Esophagus muscularis mucosa (tissue), 4 donors: Measurements from ENCODE around the gene FOXF1. TPM values are rescaled to one million over a fixed set of nuclear protein-coding genes. Genes with fewer than 3 reads are reported as not detected.

Experiments
- DNase-seq: peaks from one replicate; pipeline ENCODE4 v3.0.0-alpha.2; 2017; ENCODE audit errors: extremely low spot score
- H3K27ac ChIP-seq, 4 donors: fragments of 200-600 bp; sonication (generic); replicated peaks in 1 of 4; 1 replicate in 3 of 4; 2 replicates in 1 of 4; pipeline ENCODE4 v1.5.1; 2016 to 2019; ENCODE audit warnings: mild to moderate bottlenecking in 1 of 4
- H3K27me3 ChIP-seq, 4 donors: fragments of 200-600 bp; sonication (generic); one replicate each; pipeline versions ENCODE4 v1.5.1 to v1.6.0; 2016 to 2019
- H3K36me3 ChIP-seq, 4 donors: fragments of 200-600 bp; sonication (generic); one replicate each; pipeline ENCODE4 v1.5.1; 2016 to 2019
- H3K4me1 ChIP-seq, 4 donors: fragments of 200-600 bp; sonication (generic); one replicate each; pipeline ENCODE4 v1.5.1; 2016 to 2019
- H3K4me3 ChIP-seq, 4 donors: fragments of 200-600 bp; sonication (generic); 1 replicate in 2 of 4; 2 replicates in 2 of 4; pipeline ENCODE4 v1.5.1; 2016 to 2019; ENCODE audit warnings: mild to moderate bottlenecking in 4 of 4, moderate library complexity in 1 of 4
- H3K9me3 ChIP-seq, 4 donors: fragments of 200-600 bp; sonication (generic); 1 replicate in 3 of 4; 2 replicates in 1 of 4; pipeline ENCODE4 v1.5.1; 2016 to 2019
- CTCF ChIP-seq, 3 experiments: fragments of 200-600 bp in 2 of 3; fragments of 450-650 bp in 1 of 3; sonication (generic) in 2 of 3; IDR thresholded peaks; one replicate each; pipeline ENCODE4 v1.5.1; 2017 to 2019; ENCODE audit warnings: antibody characterized with exemption in 3 of 3, mild to moderate bottlenecking in 2 of 3, moderate library complexity in 1 of 3
- EP300 ChIP-seq: sonication (generic); formaldehyde crosslinking; IDR thresholded peaks from one replicate; pipeline ENCODE4 v1.6.1; 2017; ENCODE audit warnings: antibody characterized with exemption
- POLR2A ChIP-seq: fragments of 450-650 bp; IDR thresholded peaks from one replicate; pipeline ENCODE4 v1.6.1; 2017; ENCODE audit warnings: antibody characterized with exemption, moderate library complexity, mild to moderate bottlenecking, low read depth
- POLR2AphosphoS5 ChIP-seq, 2 donors: sonication (generic); formaldehyde crosslinking; IDR thresholded peaks; one replicate each; pipeline ENCODE4 v1.6.1; 2017; ENCODE audit warnings: antibody characterized with exemption in 2 of 2
- WGBS: methylation state at CpG from one replicate; pipeline ENCODE4 v1.1.5; 2018; 5-methylcytosine and 5-hydroxymethylcytosine counted together
- intact Hi-C: fragments of 100-400 bp; cut with DNase I; formaldehyde crosslinking; loops from one replicate; pipeline ENCODE4 v1.15.1; 2023
- total RNA-seq, 4 donors: library from RNA; depleted of rRNA; stranded (reverse); fragments of >200 nt; gene quantifications; one replicate each; pipeline versions ENCODE4 v1.1.0 to v1.2.1, GENCODE V29; 2016

Gene FOXF1
- total RNA-seq, 4 donors from 2014 or later = 40.7 to 94.5 (median 69.3) TPM

- DNase-seq = no peak
These were observed 18.8 kb downstream of the FOXF1 start for GRCh38 chr16:86529160-86529559.

GRCh38 chr16:86530251-86531190 lies 20.2 kb downstream of the FOXF1 start:
- H3K36me3 ChIP-seq = peaks cover 0 to 41% (median 24%) of the 10 kb centered on the region in 4 donors
- WGBS = 82% methylated on average over 31 of the region's 31 CpGs
- DNase-seq = no peak
- H3K27me3 ChIP-seq = no peaks in the 10 kb centered on the region
- H3K27ac ChIP-seq = peak overlapping the region; percentile 50 to 69 (median 52)
- no peak overlapping the region for H3K4me3 ChIP-seq
- TF ChIP-seq EP300 (no peak), POLR2A (no peak), CTCF (IDR thresholded peaks at IDR 0.05) (no peak), POLR2AphosphoS5 (IDR thresholded peaks at IDR 0.05) (peak in 1 of 2 donors; percentile 14)
- intact Hi-C loops = no loop called here
- no peaks in the 10 kb centered on the region for H3K9me3 ChIP-seq
- peaks cover 3 to 18% (median 16%) of the 10 kb centered on the region in 4 donors for H3K4me1 ChIP-seq

More at GRCh38 chr16:86529160-86529559, 18.8 kb downstream of the FOXF1 start:
- intact Hi-C loops = no loop called here
- Histone ChIP-seq H3K27me3 (no peaks in the 10 kb centered on the region), H3K9me3 (no peaks in the 10 kb centered on the region), H3K36me3 (peaks cover 0 to 30% (median 22%) of the 10 kb centered on the region in 4 donors), H3K4me1 (peaks cover 3 to 18% (median 16%) of the 10 kb centered on the region in 4 donors), H3K27ac (no peak overlapping the region), H3K4me3 (no peak overlapping the region)
- WGBS = 90% methylated on average over 8 of the region's 8 CpGs
- TF ChIP-seq POLR2AphosphoS5 (IDR thresholded peaks at IDR 0.05) (no peak), CTCF (IDR thresholded peaks at IDR 0.05) (no peak), EP300 (no peak)

GRCh38 chr16:86531191-86531545 lies 20.8 kb downstream of the FOXF1 start:
- Histone ChIP-seq H3K27ac (peak overlapping the region; percentile 50 to 69 (median 52)), H3K27me3 (no peaks in the 10 kb centered on the region), H3K36me3 (peaks cover 0 to 47% (median 28%) of the 10 kb centered on the region in 4 donors), H3K4me1 (peaks cover 3 to 18% (median 16%) of the 10 kb centered on the region in 4 donors), H3K4me3 (no peak overlapping the region), H3K9me3 (no peaks in the 10 kb centered on the region)
- 33% methylated on average over 7 of the region's 7 CpGs for WGBS
- TF ChIP-seq CTCF (IDR thresholded peaks at IDR 0.05) = no peak
- no peak for TF ChIP-seq POLR2A
- peak in 1 of 2 donors; percentile 56 for TF ChIP-seq POLR2AphosphoS5 (IDR thresholded peaks at IDR 0.05)
- TF ChIP-seq EP300 = no peak
- intact Hi-C loops = no loop called here
- DNase-seq = no peak

GRCh38 chr16:86531641-86532525 lies 21.6 kb downstream of the FOXF1 start:
- peaks cover 0 to 54% (median 32%) of the 10 kb centered on the region in 4 donors for H3K36me3 ChIP-seq
- H3K27ac ChIP-seq = peak overlapping the region; percentile 50 to 69 (median 52)
- H3K27me3 ChIP-seq = no peaks in the 10 kb centered on the region
- no peak for DNase-seq
- intact Hi-C loops = no loop called here
- 93% methylated on average over 42 of the region's 49 CpGs for WGBS
- no peak overlapping the region for H3K4me3 ChIP-seq
- peaks cover 3 to 18% (median 16%) of the 10 kb centered on the region in 4 donors for H3K4me1 ChIP-seq
- TF ChIP-seq POLR2AphosphoS5 (IDR thresholded peaks at IDR 0.05) = no peak
- TF ChIP-seq CTCF (IDR thresholded peaks at IDR 0.05) = no peak
- TF ChIP-seq POLR2A = no peak
- TF ChIP-seq EP300 = no peak
- H3K9me3 ChIP-seq = no peaks in the 10 kb centered on the region
